Right cardiac atrium (tissue), 5 donors: ENCODE data around the gene ESRRB. TPM values are rescaled to one million over a fixed set of nuclear protein-coding genes. Genes with fewer than 3 reads are reported as not detected.

Experiments
- ATAC-seq, 2 donors: fragments of 200-7000 bp; cut with Tn5 transposase; one replicate each; pipeline versions ENCODE4 v1.8.0 to v1.9.1; 2020; ENCODE audit warnings: moderate library complexity in 2 of 2, mild to moderate bottlenecking in 1 of 2
- DNase-seq, 3 donors: peaks; one replicate each; pipeline ENCODE4 v3.0.0-alpha.2; 2020
- H3K27ac ChIP-seq: one replicate; pipeline ENCODE4 v1.5.1; 2013; ENCODE audit warnings: mild to moderate bottlenecking, low read length, control low read depth, moderate library complexity
- H3K27me3 ChIP-seq: one replicate; pipeline ENCODE4 v1.6.1; 2013; ENCODE audit not compliant: control insufficient read depth, insufficient read depth
- H3K4me1 ChIP-seq: one replicate; pipeline ENCODE4 v1.6.1; 2013; ENCODE audit warnings: low read length; ENCODE audit not compliant: control insufficient read depth, insufficient read depth
- H3K4me3 ChIP-seq: one replicate; pipeline ENCODE4 v1.5.1; 2013; ENCODE audit warnings: low read length, control low read depth
- H3K9me3 ChIP-seq: one replicate; pipeline ENCODE4 v1.6.1; 2013; ENCODE audit warnings: low read length; ENCODE audit not compliant: control insufficient read depth
- whole genome bisulfite sequencing: extraction: QIAGEN DNeasy Blood & Tissue Kit; methylation state at CpG from one replicate; pipeline ENCODE4 v1.1.7; 2013; 5-methylcytosine and 5-hydroxymethylcytosine counted together
- intact Hi-C, 4 donors: fragments of 100-400 bp; cut with DNase I; formaldehyde crosslinking; loops; one replicate each; pipeline versions ENCODE4 v1.11.0 to v1.14.0; 2022 to 2023
- polyA plus RNA-seq: library from polyadenylated mRNA; stranded (reverse); fragments of 200-250 nt; gene quantifications from one replicate; pipeline ENCODE4 v1.2.3, GENCODE V29; 2013
- total RNA-seq, 4 donors: library from RNA; stranded (reverse); fragmentation: NEBNext Ultra II Directional; extraction: Animal tissue kit (Norgen Biotek cat#: 25700); gene quantifications; one replicate each; pipeline ENCODE4 v1.2.1, GENCODE V29; 2021
- donor health status: healthy with polysubstance abuse.
- donor health status: DM: no; HTN: yes; CAD: no.
- donor health status: DM: no; HTN: no; CAD: no.
- donor health status: DM: no; HTN: yes; CAD: no; lungs with severe emphysema.
- donor health status: DM: yes; HTN: yes; CAD: no.

The ESRRB gene
- total and polyA plus RNA-seq, 5 donors, result 7.2 to 10.3 (median 8.7) TPM

DNA sequence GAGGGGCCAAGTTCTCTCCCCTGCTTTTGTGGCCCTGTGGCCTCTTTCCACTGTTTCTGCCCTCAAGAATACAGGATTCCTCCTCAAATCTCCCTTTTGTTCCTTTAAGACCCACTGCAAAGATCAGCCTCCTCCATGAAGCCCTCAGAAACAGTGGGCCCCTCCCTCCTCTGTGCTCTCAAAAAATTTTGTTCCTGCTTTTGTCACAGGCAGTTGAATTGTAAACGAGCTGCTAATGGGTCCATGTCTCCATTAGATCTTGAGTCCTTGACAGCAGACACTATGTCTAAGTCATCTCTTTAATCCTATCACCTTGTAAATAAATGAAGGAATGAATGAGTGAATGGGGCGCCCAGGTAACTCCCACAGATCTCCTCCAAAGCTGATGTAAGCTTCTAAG lies 175.2 kb downstream of the ESRRB start:
- no peak for ATAC-seq
- no peak for DNase-seq
- H3K27ac ChIP-seq, result no peak overlapping the region
- no peaks in the 10 kb centered on the region for H3K27me3 ChIP-seq
- WGBS, result 83% methylated on average over 2 of the region's 2 CpGs
- intact Hi-C loops, result no loop called here
- no peak overlapping the region for H3K4me3 ChIP-seq
- no peaks in the 10 kb centered on the region for H3K9me3 ChIP-seq
- no peaks in the 10 kb centered on the region for H3K4me1 ChIP-seq

Other genes starting within 250 kb of the ESRRB start
- 10 to 100 TPM; 32.7 to 81.4 (median 35.0) TPM for gene GPATCH2L, start 224.2 kb upstream of the ESRRB start, total RNA-seq
- 9.7 TPM for gene GPATCH2L, start 224.2 kb upstream of the ESRRB start, polyA plus RNA-seq